Measurements from ENCODE around the gene SH2D3C. TPM values are rescaled to one million over a fixed set of nuclear protein-coding genes. Genes with fewer than 3 reads are reported as not detected.
A peak's percentile ranks its signal among the peaks of the same experiment; 100 is the strongest.

The SH2D3C gene
- total RNA-seq, 4 donors from 2014 or later: 0.38 to 4.8 (median 2.8) TPM

- H3K27me3 ChIP-seq: no peaks in the 10 kb centered on the region
- peaks cover 0 to 51% (median 10%) of the 10 kb centered on the region in 3 donors for H3K36me3 ChIP-seq
- no peaks in the 10 kb centered on the region for H3K9me3 ChIP-seq
- DNase-seq: peak; percentile 69
- TF ChIP-seq POLR2A (IDR thresholded peaks at IDR 0.05): peak in 3 of 4 donors; percentile 30 to 94 (median 91)
- TF ChIP-seq CTCF (IDR thresholded peaks at IDR 0.05): peak; percentile 88 to 99 (median 98)
- H3K27ac ChIP-seq: peak within 1 kb of the TSS; percentile 92 to 98 (median 93)
- H3K4me1 ChIP-seq: peaks cover 7 to 30% (median 12%) of the 10 kb centered on the region in 3 donors
- H3K4me3 ChIP-seq: peak within 1 kb of the TSS; percentile 56 to 81 (median 68)
- intact Hi-C loops (cut with DNase I): loop anchor here (5.0 to 10.0 kb wide), 4 partner anchors 47 to 187 kb away; partner anchors contain the start of gene AK1
- WGBS, 2 donors: 0 to 1% methylated on average over 12 to 32 of the region's 76 CpGs
Measured at GRCh38 chr9:127734747-127735529, 43.5 kb downstream of the SH2D3C start, which contains the start of gene TOR2A. TSS of gene TOR2A (minus strand) at chr9:127735294. CDS start at chr9:127735270, 24 bp downstream.

- intact Hi-C loops (cut with DNase I): loop anchor here (5.0 to 10.0 kb wide), 2 partner anchors 141 to 142 kb away; partner anchors contain the start of gene AK1
- Histone ChIP-seq H3K36me3 (peaks cover 0 to 44% (median 10%) of the 10 kb centered on the region in 3 donors), H3K4me3 (peak overlapping the region; percentile 56 to 81 (median 68)), H3K4me1 (peaks cover 6 to 24% (median 7%) of the 10 kb centered on the region in 3 donors), H3K9me3 (no peaks in the 10 kb centered on the region), H3K27me3 (no peaks in the 10 kb centered on the region), H3K27ac (peak overlapping the region; percentile 92 to 98 (median 93))
- no peak for DNase-seq
- TF ChIP-seq CTCF (IDR thresholded peaks at IDR 0.05): no peak
- TF ChIP-seq POLR2A (IDR thresholded peaks at IDR 0.05): no peak
- 28 to 45% methylated on average over 4 to 11 of the region's 22 CpGs for WGBS, 2 donors
Measured at GRCh38 chr9:127734247-127734746, 44.2 kb downstream of the SH2D3C start.

- DNase-seq: no peak
- WGBS, 2 donors: 63% methylated on average over 2 of the region's 2 CpGs
- no peaks in the 10 kb centered on the region for H3K27me3 ChIP-seq
- no peaks in the 10 kb centered on the region for H3K9me3 ChIP-seq
- H3K4me1 ChIP-seq: peaks cover 6 to 24% (median 7%) of the 10 kb centered on the region in 3 donors
- intact Hi-C loops (cut with DNase I): loop anchor here (5.0 to 10.0 kb wide), 2 partner anchors 141 kb away; partner anchors contain the start of gene AK1
- TF ChIP-seq CTCF (IDR thresholded peaks at IDR 0.05): no peak
- TF ChIP-seq POLR2A (IDR thresholded peaks at IDR 0.05): no peak
- peak overlapping the region in 1 of 4 donors; percentile 92 for H3K27ac ChIP-seq
- H3K36me3 ChIP-seq: peaks cover 0 to 41% (median 10%) of the 10 kb centered on the region in 3 donors
- no peak overlapping the region for H3K4me3 ChIP-seq
Measured at GRCh38 chr9:127733614-127734013, 44.9 kb downstream of the SH2D3C start.

GRCh38 chr9:127732444-127732843, 46.0 kb downstream of the SH2D3C start:
- H3K4me3 ChIP-seq: no peak overlapping the region
- 90% methylated on average over 2 to 7 of the region's 21 CpGs for WGBS, 2 donors
- H3K36me3 ChIP-seq: peaks cover 0 to 36% (median 10%) of the 10 kb centered on the region in 3 donors
- H3K9me3 ChIP-seq: no peaks in the 10 kb centered on the region
- TF ChIP-seq POLR2A (IDR thresholded peaks at IDR 0.05): no peak
- TF ChIP-seq CTCF (IDR thresholded peaks at IDR 0.05): no peak
- no peak overlapping the region for H3K27ac ChIP-seq
- no peaks in the 10 kb centered on the region for H3K27me3 ChIP-seq
- H3K4me1 ChIP-seq: peaks cover 6 to 24% (median 7%) of the 10 kb centered on the region in 3 donors
- intact Hi-C loops (cut with DNase I): loop anchor here (5.0 to 10.0 kb wide), 2 partner anchors 140 to 142 kb away; partner anchors contain the start of gene AK1
- no peak for DNase-seq
